Neural crest cell (in vitro differentiated cells): ENCODE data around the gene PPP1R12A. TPM values are rescaled to one million over a fixed set of nuclear protein-coding genes. Genes with fewer than 3 reads are reported as not detected.

Experiments used
- DNase-seq: peaks from one replicate; pipeline ENCODE4 v3.0.0; 2021; ENCODE audit warnings: low read depth, mixed read lengths, low spot score
- H3K27ac Mint-ChIP-seq: one replicate; pipeline ENCODE4 v1.8.0; 2021; ENCODE audit warnings: mild to moderate bottlenecking, mixed read lengths; ENCODE audit not compliant: unreplicated experiment
- H3K27me3 Mint-ChIP-seq: 2 replicates; pipeline ENCODE4 v1.8.0; 2021; ENCODE audit warnings: low read depth, mild to moderate bottlenecking, mixed read lengths
- H3K36me3 Mint-ChIP-seq: 2 replicates; pipeline ENCODE4 v1.8.0; 2021; ENCODE audit warnings: low read depth, mild to moderate bottlenecking, mixed read lengths
- H3K4me1 Mint-ChIP-seq: 2 replicates; pipeline ENCODE4 v1.8.0; 2021; ENCODE audit warnings: mixed read lengths
- H3K4me3 Mint-ChIP-seq: one replicate; pipeline ENCODE4 v1.8.0; 2021; ENCODE audit warnings: mild to moderate bottlenecking, mixed read lengths
- H3K9me3 Mint-ChIP-seq: 2 replicates; pipeline ENCODE4 v1.8.0; 2021; ENCODE audit warnings: mixed read lengths
- CTCF ChIP-seq: fragments of 200-600 bp; sonication (generic); conservative IDR thresholded peaks from 2 replicates; pipeline ENCODE4 v1.5.0; 2021; ENCODE audit warnings: antibody characterized with exemption, mild to moderate bottlenecking
- total RNA-seq: library from RNA; stranded (reverse); gene quantifications from 2 replicates; pipeline ENCODE4 v1.2.1, GENCODE V29; 2021

The PPP1R12A gene
- total RNA-seq, 1 donor from 2014 or later, result 65.7 TPM

GRCh38 chr12:79841248-79841877 lies 93.5 kb downstream of the PPP1R12A start:
- Mint-ChIP-seq H3K27ac (no peak overlapping the region), H3K4me3 (no peak overlapping the region), H3K27me3 (no peaks in the 10 kb centered on the region), H3K9me3 (peaks cover 13% of the 10 kb centered on the region), H3K36me3 (peaks cover 47% of the 10 kb centered on the region), H3K4me1 (peaks cover 14% of the 10 kb centered on the region)
- DNase-seq, result no peak
- TF ChIP-seq CTCF, result no peak

DNA sequence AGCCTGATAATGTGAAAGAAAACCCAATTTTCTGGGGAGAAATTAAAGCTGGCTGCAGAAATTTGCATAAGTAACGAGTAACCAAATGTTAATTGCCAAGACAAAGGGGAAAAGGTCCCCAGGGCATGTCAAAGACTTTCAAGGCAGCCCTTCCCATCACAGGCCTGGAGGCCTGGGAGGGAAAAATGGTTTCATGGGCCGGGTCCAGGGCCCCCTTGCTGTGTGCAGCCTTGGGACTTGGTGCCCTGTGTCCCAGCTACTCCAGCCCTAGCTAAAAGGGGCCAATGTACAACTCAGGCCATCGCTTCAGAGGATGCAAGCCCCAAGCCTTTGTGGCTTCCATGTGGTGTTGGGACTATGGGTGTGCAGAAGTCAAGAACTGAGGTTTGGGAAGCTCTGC lies 96.5 kb downstream of the PPP1R12A start:
- no peak for DNase-seq
- Mint-ChIP-seq H3K9me3 (peaks cover 13% of the 10 kb centered on the region), H3K36me3 (peaks cover 45% of the 10 kb centered on the region), H3K4me3 (no peak overlapping the region), H3K27ac (no peak overlapping the region), H3K27me3 (no peaks in the 10 kb centered on the region), H3K4me1 (no peaks in the 10 kb centered on the region)
- TF ChIP-seq CTCF, result no peak

- Mint-ChIP-seq H3K27ac (no peak overlapping the region), H3K4me3 (no peak overlapping the region), H3K4me1 (no peaks in the 10 kb centered on the region), H3K27me3 (no peaks in the 10 kb centered on the region), H3K9me3 (peaks cover 13% of the 10 kb centered on the region), H3K36me3 (peaks cover 41% of the 10 kb centered on the region)
- no peak for TF ChIP-seq CTCF
- no peak for DNase-seq
These were observed 97.3 kb downstream of the PPP1R12A start for GRCh38 chr12:79837575-79837974.

DNA sequence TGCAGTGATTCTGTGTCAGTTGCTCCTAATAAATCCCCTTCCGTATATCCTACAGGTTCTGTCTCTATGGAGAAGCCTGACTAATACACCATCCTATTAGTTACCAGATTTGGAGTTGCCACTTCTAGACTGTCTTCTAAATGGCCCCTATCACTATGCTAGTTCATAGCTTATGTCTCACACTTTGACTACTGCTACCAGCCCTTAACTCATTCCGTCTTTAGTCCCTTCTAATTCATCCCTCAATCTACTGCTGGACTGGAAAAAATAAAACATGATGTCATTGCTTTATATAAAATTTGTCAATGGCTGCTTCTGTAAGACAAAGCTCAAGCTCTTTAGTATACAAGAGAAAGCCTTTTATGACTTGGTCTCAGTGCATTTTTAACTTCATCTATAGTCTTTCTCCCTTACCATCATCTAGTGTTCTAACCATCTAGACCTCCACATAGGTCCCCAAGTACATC lies 99.5 kb downstream of the PPP1R12A start:
- TF ChIP-seq CTCF, result no peak
- H3K36me3 Mint-ChIP-seq, result peaks cover 32% of the 10 kb centered on the region
- no peaks in the 10 kb centered on the region for H3K27me3 Mint-ChIP-seq
- no peak for DNase-seq
- H3K4me1 Mint-ChIP-seq, result peaks cover 4% of the 10 kb centered on the region
- H3K27ac Mint-ChIP-seq, result no peak overlapping the region
- peaks cover 8% of the 10 kb centered on the region for H3K9me3 Mint-ChIP-seq
- no peak overlapping the region for H3K4me3 Mint-ChIP-seq

DNA sequence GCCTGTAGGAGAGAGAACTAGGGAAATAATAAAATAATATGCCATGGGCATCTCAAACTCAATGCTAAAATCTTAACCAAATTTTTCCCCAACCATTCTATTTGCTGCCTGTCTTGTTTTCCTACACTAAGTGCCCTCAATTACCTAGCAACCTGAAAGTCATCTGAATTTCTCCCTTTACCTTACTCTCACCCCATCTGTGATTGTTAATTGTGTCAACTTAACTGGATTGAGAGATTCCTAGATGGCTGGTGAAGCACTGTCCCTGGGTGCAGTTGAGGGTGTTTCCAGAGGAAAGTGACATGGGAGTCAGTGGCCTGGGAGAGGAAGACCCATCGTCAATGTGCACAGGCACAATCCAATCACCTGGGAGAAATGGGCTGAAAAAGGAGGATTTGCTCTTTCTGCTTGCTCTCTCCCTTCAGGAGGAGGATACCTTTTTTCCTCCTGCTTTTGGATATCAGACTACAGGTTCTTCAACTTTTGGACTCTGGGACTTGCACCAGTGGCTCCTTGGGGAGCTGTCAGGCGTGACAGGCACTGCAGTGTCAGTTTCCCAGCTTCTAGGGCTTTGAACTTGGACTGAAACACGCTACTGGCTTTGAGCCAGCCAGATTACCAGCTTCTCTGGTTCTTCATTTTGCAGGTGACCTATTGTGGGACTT lies 100.1 kb downstream of the PPP1R12A start:
- peaks cover 4% of the 10 kb centered on the region for H3K9me3 Mint-ChIP-seq
- no peak overlapping the region for H3K4me3 Mint-ChIP-seq
- peaks cover 27% of the 10 kb centered on the region for H3K36me3 Mint-ChIP-seq
- H3K4me1 Mint-ChIP-seq, result peaks cover 4% of the 10 kb centered on the region
- no peaks in the 10 kb centered on the region for H3K27me3 Mint-ChIP-seq
- H3K27ac Mint-ChIP-seq, result no peak overlapping the region
- no peak for TF ChIP-seq CTCF
- no peak for DNase-seq
